GM12878 (cell line): ENCODE measurements around the gene CSTF2T. TPM values are rescaled to one million over a fixed set of nuclear protein-coding genes. Genes with fewer than 3 reads are reported as not detected.

Source experiments
- EP300 ChIP-seq, 2 experiments: fragments of 150-350 bp in 1 of 2; IDR thresholded peaks; 2 replicates each; pipeline ENCODE4 v1.6.1; 2011 to 2012; ENCODE audit warnings: low read depth in 2 of 2, low read length in 2 of 2, borderline replicate concordance in 1 of 2, improper control_type of control experiment in 1 of 2, inconsistent platforms in 1 of 2; ENCODE audit not compliant: control insufficient read depth in 1 of 2
- ESRRA ChIP-seq: IDR thresholded peaks from 2 replicates; pipeline ENCODE4 v1.6.1; 2012; ENCODE audit warnings: mild to moderate bottlenecking, low read length, improper control_type of control experiment
- IRF4 ChIP-seq: IDR thresholded peaks from 2 replicates; pipeline ENCODE4 v1.6.1; 2011; ENCODE audit warnings: low read depth, low read length
- MLLT1 ChIP-seq: fragments of 450-650 bp; IDR thresholded peaks from 2 replicates; pipeline ENCODE4 v1.6.1; 2016; ENCODE audit warnings: mild to moderate bottlenecking
- NFYA ChIP-seq: IDR thresholded peaks from 2 replicates; pipeline ENCODE4 v1.6.1; 2011; ENCODE audit warnings: low read depth, mild to moderate bottlenecking, low read length, improper control_type of control experiment, borderline replicate concordance
- PAX5 ChIP-seq: IDR thresholded peaks from 2 replicates; pipeline ENCODE4 v1.6.1; 2011; ENCODE audit warnings: low read depth, low read length, borderline replicate concordance
- REST ChIP-seq: IDR thresholded peaks from 2 replicates; pipeline ENCODE4 v1.6.1; 2012; ENCODE audit warnings: mild to moderate bottlenecking, low read depth, low read length
- SIN3A ChIP-seq: IDR thresholded peaks from 2 replicates; pipeline ENCODE4 v1.6.1; 2012; ENCODE audit warnings: low read depth, low read length, improper control_type of control experiment
- SMAD1 ChIP-seq: fragments of 450-650 bp; IDR thresholded peaks from 2 replicates; pipeline ENCODE4 v1.6.1; 2018; ENCODE audit warnings: mild to moderate bottlenecking, low read depth; ENCODE audit not compliant: partially characterized antibody
- polyA plus RNA-seq, 11 experiments: library from polyadenylated mRNA; depleted of rRNA in 4 of 11; unstranded in 6 of 11; stranded (reverse) in 5 of 11; fragments of >200 nt; fragmentation: Nextera tagmentation in 4 of 11; fragmentation: Illumina TruSeq in 1 of 11; extraction: Ambion mirVana in 4 of 11; extraction: Trizol in 1 of 11; gene quantifications; 1 replicate in 1 of 11; 2 replicates in 10 of 11; pipeline versions ENCODE4 v1.2.1 to v1.2.3, GENCODE V29; 2011 to 2016; ENCODE audit warnings: inconsistent platforms in 2 of 11, missing spikeins in 2 of 11, low read depth in 1 of 11
- total RNA-seq, 4 experiments: library from RNA; depleted of rRNA in 3 of 4; stranded (reverse); fragments of >200 nt in 3 of 4; fragmentation: Illumina TruSeq in 1 of 4; extraction: Trizol in 1 of 4; gene quantifications; 2 replicates each; pipeline versions ENCODE4 v1.2.1 to v1.2.3, GENCODE V29; 2013 to 2021
- TF ChIP-seq, protein P1 (sequence below): fragments of 450-650 bp; IDR thresholded peaks from 2 replicates; pipeline ENCODE4 v1.6.1; 2017; ENCODE audit warnings: mild to moderate bottlenecking, moderate library complexity
- TF ChIP-seq, protein P2 (sequence below): fragments of 450-650 bp; IDR thresholded peaks from 2 replicates; pipeline ENCODE4 v1.6.1; 2018; ENCODE audit warnings: mild to moderate bottlenecking, low read depth, moderate library complexity; ENCODE audit not compliant: partially characterized antibody

CSTF2T gene
- total and polyA plus RNA-seq, 10 of the 15 experiments (the other 5 are each of a cell fraction or from before 2014, with no cell fraction given), result 6.8 to 23.8 (median 14.3) TPM

- TF ChIP-seq MLLT1 (no peak), REST (no peak), ESRRA (no peak), EP300 (IDR thresholded peaks at IDR 0.05; ENCODE audit: borderline replicate concordance in 1 of 2, control insufficient read depth in 1 of 2, low read depth in 2 of 2, low read length in 2 of 2) (no peak), PAX5 (no peak), SIN3A (no peak), SMAD1 (no peak), NFYA (no peak), IRF4 (no peak)
- TF ChIP-seq, protein P1, sequence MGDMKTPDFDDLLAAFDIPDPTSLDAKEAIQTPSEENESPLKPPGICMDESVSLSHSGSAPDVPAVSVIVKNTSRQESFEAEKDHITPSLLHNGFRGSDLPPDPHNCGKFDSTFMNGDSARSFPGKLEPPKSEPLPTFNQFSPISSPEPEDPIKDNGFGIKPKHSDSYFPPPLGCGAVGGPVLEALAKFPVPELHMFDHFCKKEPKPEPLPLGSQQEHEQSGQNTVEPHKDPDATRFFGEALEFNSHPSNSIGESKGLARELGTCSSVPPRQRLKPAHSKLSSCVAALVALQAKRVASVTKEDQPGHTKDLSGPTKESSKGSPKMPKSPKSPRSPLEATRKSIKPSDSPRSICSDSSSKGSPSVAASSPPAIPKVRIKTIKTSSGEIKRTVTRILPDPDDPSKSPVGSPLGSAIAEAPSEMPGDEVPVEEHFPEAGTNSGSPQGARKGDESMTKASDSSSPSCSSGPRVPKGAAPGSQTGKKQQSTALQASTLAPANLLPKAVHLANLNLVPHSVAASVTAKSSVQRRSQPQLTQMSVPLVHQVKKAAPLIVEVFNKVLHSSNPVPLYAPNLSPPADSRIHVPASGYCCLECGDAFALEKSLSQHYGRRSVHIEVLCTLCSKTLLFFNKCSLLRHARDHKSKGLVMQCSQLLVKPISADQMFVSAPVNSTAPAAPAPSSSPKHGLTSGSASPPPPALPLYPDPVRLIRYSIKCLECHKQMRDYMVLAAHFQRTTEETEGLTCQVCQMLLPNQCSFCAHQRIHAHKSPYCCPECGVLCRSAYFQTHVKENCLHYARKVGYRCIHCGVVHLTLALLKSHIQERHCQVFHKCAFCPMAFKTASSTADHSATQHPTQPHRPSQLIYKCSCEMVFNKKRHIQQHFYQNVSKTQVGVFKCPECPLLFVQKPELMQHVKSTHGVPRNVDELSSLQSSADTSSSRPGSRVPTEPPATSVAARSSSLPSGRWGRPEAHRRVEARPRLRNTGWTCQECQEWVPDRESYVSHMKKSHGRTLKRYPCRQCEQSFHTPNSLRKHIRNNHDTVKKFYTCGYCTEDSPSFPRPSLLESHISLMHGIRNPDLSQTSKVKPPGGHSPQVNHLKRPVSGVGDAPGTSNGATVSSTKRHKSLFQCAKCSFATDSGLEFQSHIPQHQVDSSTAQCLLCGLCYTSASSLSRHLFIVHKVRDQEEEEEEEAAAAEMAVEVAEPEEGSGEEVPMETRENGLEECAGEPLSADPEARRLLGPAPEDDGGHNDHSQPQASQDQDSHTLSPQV, result no peak
- TF ChIP-seq, protein P2, sequence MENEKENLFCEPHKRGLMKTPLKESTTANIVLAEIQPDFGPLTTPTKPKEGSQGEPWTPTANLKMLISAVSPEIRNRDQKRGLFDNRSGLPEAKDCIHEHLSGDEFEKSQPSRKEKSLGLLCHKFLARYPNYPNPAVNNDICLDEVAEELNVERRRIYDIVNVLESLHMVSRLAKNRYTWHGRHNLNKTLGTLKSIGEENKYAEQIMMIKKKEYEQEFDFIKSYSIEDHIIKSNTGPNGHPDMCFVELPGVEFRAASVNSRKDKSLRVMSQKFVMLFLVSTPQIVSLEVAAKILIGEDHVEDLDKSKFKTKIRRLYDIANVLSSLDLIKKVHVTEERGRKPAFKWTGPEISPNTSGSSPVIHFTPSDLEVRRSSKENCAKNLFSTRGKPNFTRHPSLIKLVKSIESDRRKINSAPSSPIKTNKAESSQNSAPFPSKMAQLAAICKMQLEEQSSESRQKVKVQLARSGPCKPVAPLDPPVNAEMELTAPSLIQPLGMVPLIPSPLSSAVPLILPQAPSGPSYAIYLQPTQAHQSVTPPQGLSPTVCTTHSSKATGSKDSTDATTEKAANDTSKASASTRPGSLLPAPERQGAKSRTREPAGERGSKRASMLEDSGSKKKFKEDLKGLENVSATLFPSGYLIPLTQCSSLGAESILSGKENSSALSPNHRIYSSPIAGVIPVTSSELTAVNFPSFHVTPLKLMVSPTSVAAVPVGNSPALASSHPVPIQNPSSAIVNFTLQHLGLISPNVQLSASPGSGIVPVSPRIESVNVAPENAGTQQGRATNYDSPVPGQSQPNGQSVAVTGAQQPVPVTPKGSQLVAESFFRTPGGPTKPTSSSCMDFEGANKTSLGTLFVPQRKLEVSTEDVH, result no peak
Measured at GRCh38 chr10:51748959-51749358, 49.6 kb upstream of the CSTF2T start (continued).
